Medulla oblongata (tissue), 1 donor: Measurements from ENCODE around the gene NLGN1.

Experiments
- DNase-seq: peaks from one replicate; pipeline ENCODE4 v3.0.0-alpha.2; 2015; ENCODE audit errors: extremely low spot score

Gene NLGN1

GRCh38 chr3:173709026-173709425, 311.5 kb downstream of the NLGN1 start:
- no peak for DNase-seq

GRCh38 chr3:173711619-173712018, 314.1 kb downstream of the NLGN1 start:
- no peak for DNase-seq

- no peak for DNase-seq
Observed at GRCh38 chr3:173719585-173719984, 322.0 kb downstream of the NLGN1 start.

GRCh38 chr3:173725507-173725906, 328.0 kb downstream of the NLGN1 start:
- DNase-seq: no peak

- DNase-seq: no peak
Observed at GRCh38 chr3:173730391-173730790, 332.8 kb downstream of the NLGN1 start.

- DNase-seq: peak; percentile 40
Observed at GRCh38 chr3:173732237-173732636, 334.7 kb downstream of the NLGN1 start.

- peak; percentile 65 for DNase-seq
Observed at GRCh38 chr3:173733029-173733652, 335.6 kb downstream of the NLGN1 start.

- DNase-seq: no peak
Observed at GRCh38 chr3:173734473-173734872, 336.9 kb downstream of the NLGN1 start.

- DNase-seq: no peak
Observed at GRCh38 chr3:173734895-173735294, 337.4 kb downstream of the NLGN1 start.

GRCh38 chr3:173735841-173736240, 338.3 kb downstream of the NLGN1 start:
- DNase-seq: no peak

- no peak for DNase-seq
Observed at GRCh38 chr3:173737167-173737808, 339.7 kb downstream of the NLGN1 start.

- DNase-seq: no peak
Observed at GRCh38 chr3:173739726-173740125, 342.2 kb downstream of the NLGN1 start.

- no peak for DNase-seq
Observed at GRCh38 chr3:173742491-173742890, 344.9 kb downstream of the NLGN1 start.

- no peak for DNase-seq
Observed at GRCh38 chr3:173743111-173743510, 345.6 kb downstream of the NLGN1 start.

GRCh38 chr3:173743516-173743915, 346.0 kb downstream of the NLGN1 start:
- no peak for DNase-seq

- DNase-seq: no peak
Observed at GRCh38 chr3:173744479-173744878, 346.9 kb downstream of the NLGN1 start.

- DNase-seq: no peak
Observed at GRCh38 chr3:173744895-173745294, 347.4 kb downstream of the NLGN1 start.

- DNase-seq: no peak
Observed at GRCh38 chr3:173745952-173746682, 348.6 kb downstream of the NLGN1 start.

- no peak for DNase-seq
Observed at GRCh38 chr3:173747427-173747826, 349.9 kb downstream of the NLGN1 start.

- DNase-seq: no peak
Observed at GRCh38 chr3:173748105-173748504, 350.6 kb downstream of the NLGN1 start.

- no peak for DNase-seq
Observed at GRCh38 chr3:173750095-173750494, 352.6 kb downstream of the NLGN1 start.

- DNase-seq: no peak
Observed at GRCh38 chr3:173750591-173750990, 353.0 kb downstream of the NLGN1 start.

GRCh38 chr3:173753593-173753992, 356.0 kb downstream of the NLGN1 start:
- DNase-seq: no peak
